SH-SY5Y (cell line): ENCODE data around the gene ABR.

Experiments used
- GATA2 ChIP-seq: IDR thresholded peaks from 2 replicates; pipeline ENCODE4 v1.6.1; 2011; ENCODE audit warnings: mild to moderate bottlenecking, low read depth, low read length
- GATA3 ChIP-seq: IDR thresholded peaks from 2 replicates; pipeline ENCODE4 v1.6.1; 2011; ENCODE audit warnings: low read depth, mild to moderate bottlenecking, low read length, moderate library complexity

ABR gene

GRCh38 chr17:1027044-1027443 lies 152.7 kb downstream of the ABR start:
- TF ChIP-seq GATA2 (no peak), GATA3 (no peak)

GRCh38 chr17:1026599-1026975 lies 153.2 kb downstream of the ABR start:
- TF ChIP-seq GATA2 (no peak), GATA3 (no peak)

DNA sequence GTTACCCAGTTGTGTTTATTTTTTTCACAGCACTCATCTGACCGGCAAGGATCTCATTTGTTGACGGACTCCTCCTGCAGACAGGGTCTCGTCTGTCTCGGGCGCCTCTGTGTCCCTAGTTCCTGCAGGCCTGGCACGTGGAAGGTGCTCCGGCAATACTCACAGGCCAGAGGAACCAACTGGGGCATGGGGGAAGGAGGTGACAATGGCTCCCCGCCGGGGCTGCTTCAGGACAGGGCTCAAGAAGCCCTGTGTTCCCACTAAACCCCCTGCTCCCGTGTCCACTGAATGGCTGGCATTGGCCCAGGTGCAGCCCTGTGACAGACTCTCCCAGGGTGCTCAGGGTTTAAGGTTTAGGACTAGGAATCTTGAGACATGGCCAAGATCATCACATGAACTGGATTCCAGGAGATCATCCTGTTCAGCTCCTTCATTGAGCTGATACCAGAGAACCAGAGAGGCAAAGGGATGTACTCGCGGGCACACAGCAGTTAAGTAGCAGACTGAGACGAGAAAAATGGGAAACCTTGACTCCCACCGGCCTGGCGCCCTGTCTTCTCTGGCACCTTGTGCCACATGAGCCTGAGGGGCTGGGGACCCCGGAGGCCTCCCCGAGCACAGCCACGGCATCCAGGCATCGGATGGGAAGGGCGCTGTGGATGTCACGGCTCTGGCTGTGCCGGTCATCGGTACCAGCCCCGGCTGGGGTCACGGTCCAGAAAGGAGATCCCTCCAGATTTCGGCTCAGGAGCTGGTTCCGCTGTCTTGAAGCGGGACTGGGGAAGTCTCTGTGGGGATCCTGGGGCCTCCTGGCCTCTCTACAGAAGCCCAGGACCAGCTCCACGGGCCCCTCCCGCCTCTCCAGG lies 153.8 kb downstream of the ABR start:
- TF ChIP-seq GATA2 (no peak), GATA3 (no peak)

GRCh38 chr17:1024076-1024475 lies 155.7 kb downstream of the ABR start:
- TF ChIP-seq GATA3 (no peak), GATA2 (no peak)

GRCh38 chr17:1022278-1023024 lies 157.3 kb downstream of the ABR start:
- TF ChIP-seq GATA3 (no peak), GATA2 (no peak)

DNA sequence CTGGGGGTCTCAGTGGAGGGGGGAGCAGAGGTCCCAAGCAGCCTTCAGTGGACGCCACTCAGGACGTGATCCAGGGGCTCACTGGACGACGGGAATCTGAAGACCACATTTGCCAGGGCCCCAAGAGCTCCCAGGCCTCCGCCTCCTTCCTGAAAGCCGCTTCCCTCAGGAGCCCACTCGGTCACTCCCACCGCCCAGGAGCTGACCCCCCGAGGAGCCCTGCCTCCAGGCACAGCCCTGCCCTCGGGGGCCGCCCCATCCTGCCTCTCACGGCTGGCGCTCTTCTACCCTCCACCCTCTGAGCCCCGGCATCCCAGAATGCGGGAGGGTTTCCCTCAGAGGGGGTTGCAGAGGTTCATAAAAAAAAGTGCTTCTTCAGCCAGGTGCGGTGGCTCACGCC lies 158.6 kb downstream of the ABR start:
- TF ChIP-seq GATA3 (no peak), GATA2 (no peak)

- TF ChIP-seq GATA2 (no peak), GATA3 (no peak)
These were observed 160.3 kb downstream of the ABR start for GRCh38 chr17:1019451-1019850.

GRCh38 chr17:1018547-1018946 lies 161.2 kb downstream of the ABR start:
- TF ChIP-seq GATA3 = no peak

GRCh38 chr17:1013729-1014090 lies 166.1 kb downstream of the ABR start:
- TF ChIP-seq GATA3 (no peak), GATA2 (no peak)

DNA sequence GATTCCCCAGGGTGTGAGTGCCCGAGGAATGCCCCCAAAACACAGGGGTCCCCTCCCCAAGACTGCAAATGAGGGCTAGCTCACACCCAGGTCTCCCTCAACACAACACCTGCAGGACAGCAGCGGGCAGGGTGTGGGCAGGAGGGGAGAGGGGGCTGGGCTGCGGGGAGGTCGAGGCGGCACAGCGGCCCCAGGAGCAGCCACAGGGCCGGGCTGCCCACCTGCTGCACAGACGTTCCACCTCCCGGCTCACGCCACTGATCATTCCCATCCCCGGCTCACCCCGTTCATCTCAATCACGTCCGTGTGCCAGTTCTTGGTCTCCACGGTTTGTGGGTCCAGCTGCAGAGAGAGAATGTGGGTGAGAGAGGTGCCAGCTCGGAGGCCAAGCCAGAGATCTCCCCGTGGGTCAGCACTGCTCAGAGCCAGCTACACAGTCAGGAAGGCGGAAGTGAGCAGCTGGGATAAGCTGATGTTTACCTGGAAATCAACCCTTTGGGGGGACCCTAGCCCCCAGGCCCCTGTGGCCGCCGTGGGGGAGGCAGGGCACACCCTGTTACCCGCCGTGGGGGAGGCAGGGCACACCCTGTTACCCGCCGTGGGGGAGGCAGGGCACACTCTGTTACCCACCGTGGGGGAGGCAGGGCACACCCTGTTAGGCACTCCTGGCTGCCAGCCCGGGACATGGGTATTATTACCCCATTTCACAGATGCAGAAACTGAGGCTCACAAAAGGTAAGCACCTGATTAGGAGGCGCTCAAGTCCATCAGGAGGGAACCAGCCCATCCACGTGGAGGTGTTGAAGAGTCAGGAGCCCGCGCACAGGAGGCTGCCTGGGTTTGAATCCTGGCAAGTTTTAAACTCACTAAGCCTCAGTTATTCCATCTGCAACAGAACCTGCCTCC lies 166.7 kb downstream of the ABR start:
- TF ChIP-seq GATA2 (no peak), GATA3 (no peak)

GRCh38 chr17:1011760-1012735 lies 167.7 kb downstream of the ABR start:
- no peak for TF ChIP-seq GATA3
- no peak for TF ChIP-seq GATA2

- no peak for TF ChIP-seq GATA3
- TF ChIP-seq GATA2 = no peak
These were observed 168.6 kb downstream of the ABR start for GRCh38 chr17:1011138-1011537.

DNA sequence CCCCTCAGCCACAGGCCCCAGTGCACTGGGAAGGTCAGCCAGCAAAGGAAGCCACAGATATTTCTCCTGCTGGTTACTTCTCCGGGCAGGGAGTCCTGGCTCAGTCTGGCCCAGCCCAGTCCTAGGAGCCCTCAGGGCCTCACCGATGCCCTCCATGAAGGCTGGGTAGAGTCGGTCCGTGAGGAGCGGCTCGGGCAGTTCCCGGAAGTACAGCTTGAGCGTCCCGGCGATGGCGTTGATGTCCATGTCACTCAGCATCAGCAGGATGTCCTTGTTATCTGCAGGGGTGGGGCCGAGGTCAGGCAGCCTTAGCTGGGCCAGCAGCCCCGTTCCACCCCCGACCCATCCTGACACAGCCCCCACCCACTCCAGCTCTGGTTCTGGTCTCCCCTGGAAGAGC lies 169.2 kb downstream of the ABR start:
- TF ChIP-seq GATA2 = no peak
- no peak for TF ChIP-seq GATA3
